GM21526 (cell line): ENCODE measurements around the gene DSCAML1.

ENCODE experiments used
- ATAC-seq: cut with Tn5 transposase; IDR thresholded peaks from one replicate; pipeline ENCODE4 v1.9.1; 2021; ENCODE audit warnings: moderate library complexity; ENCODE audit not compliant: unreplicated experiment, low FRiP score

DSCAML1 gene

DNA sequence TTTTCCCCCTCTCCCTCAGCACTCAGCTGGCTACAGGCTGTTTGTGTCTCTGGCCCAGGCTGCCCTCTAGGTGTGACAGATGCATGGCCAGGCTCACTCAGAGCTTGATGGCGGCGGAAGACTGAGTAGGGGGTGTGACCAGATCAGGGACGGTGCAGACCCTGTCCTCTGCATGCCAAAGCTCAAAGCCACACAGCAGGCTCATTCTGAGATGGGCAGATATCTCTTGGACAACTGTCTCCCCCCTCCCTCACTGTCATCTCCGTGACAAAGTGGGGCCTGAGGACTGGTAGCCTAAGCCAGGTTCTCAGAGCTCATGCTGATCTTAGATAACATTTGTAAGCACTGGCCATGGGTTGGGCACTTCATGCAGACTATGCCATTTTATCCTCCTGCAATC lies 231.3 kb downstream of the DSCAML1 start:
- ATAC-seq: no peak

DNA sequence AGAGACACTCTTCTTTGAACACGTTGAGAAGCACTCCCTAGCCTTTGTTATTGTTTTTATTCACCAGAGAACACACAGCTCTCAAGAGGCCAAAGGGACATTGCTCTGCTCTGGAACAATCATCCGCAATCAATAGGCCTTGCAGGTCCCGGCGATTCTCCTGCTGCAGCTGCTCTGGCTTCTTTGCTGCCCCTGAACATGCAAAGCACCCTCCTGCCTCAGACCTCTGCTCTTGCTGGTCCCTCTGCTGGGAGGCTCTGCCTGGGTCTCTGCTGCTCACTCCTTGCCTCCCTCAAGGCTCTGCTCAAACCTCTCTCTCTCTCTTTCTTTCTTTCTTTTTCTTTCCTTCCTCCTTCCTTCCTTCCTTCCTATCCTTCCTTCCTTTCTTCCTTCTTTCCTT lies 232.7 kb downstream of the DSCAML1 start:
- no peak for ATAC-seq

DNA sequence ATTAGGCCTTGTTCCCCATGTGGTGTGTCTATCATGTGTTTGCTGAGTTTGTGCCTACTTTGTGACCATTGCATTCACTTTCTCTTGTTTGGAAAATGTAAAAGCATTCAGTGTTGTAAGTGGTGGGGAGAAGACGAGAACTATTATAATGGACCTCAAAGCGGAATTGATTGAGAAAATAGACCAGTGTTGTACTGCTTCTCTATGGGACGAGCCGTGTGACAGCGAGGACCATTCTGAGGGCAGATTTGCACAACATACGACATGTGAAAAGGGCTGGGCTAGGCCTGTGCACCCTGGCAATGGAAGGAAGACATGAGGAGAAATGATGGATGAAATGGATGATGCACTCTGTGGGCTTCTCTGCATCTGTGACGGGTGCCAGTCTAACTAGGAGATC lies 233.5 kb downstream of the DSCAML1 start:
- no peak for ATAC-seq

DNA sequence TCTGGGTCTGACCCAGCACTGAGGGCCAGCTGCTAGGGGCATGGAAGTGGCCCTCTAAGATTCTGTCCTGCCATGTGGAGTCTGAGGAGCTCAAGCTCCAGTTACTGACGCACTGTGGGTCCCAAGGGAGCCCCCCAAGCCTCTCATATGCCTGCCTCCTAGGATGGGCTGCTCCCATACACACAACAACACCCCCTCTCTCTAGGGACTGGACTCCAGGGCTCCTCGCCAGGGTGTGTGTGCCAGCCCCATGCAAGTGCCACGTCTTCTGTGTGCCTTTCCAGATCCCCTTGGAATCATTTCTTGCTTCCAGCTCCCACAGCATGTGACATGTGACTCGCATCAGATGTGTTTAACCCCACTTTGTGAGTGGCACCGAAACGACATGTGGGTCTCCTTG lies 234.9 kb downstream of the DSCAML1 start:
- ATAC-seq: no peak

DNA sequence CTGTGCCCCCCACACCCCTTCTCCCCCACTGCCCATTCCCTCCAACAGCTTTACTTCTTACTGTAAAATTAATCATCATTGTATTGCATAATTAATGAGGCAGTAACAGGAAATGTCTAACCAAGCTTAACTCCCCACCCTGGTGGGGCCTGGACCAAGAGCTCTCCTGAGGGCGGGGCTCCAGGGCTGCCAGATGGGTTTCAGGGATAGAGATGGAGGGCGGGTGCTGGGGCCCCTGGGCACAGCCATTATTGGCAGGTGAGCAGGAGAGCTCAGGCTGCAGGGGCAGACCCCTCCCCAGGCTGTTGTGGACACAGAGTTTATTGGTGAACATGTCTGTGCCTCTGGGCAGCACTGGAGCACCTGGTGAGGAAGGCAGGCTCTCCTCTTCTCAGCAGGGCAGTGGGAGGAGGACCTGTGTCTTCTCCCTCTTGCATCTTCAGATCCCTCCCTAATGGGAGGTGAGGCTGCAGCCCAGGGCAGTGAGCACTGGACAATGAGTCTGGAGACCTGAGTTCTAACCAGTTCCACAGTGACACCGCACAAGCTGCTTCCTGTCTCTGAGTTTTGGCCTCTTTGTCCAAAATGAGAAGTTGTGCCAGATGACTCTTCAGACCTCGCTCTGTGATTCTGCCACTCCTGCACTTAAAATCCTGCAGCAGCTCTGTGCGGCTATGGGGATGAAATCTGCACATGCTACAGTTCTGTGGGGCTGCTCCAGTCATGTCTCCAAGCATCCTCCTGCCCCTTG lies 236.1 kb downstream of the DSCAML1 start:
- ATAC-seq: no peak

DNA sequence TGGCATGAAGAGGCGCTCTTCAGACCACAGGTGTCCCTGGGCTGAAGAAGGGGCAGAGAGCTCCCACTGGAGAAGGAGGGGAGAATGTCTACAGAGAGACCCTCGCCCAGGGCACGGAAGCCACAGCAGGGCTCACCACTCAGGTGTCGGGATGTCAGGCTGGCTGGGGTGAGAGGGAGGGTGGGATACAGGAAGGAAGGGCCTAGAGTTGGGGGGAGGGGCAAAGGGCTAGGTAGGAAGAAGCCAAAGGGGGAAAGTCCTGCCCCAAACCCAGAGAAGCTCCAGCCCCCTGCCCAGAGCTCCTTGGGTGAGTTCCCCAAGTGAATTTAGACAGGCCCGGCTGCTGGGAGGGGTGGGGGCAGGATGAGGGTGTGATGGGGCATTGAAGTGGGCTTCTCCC lies 237.3 kb downstream of the DSCAML1 start:
- ATAC-seq: no peak

DNA sequence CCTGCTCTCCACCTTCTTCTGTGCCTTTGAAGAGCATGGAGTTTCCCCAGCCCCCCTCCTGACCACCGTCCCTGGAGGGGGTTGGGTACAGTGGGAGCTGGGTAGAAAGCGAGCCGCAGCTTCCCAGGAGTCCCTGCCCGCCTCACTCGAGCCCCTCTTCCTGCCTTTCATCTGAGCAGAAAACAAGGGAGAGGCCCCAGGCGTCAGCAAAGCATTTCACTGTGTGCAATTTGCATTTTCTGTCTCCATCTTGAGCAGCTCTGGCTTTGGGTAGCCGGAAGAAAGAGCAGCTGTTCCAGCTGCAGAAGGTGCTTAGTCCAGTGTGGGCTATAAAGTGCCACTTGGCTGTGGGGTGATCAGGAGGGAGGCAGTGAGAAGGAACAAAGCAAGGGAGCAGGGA lies 239.7 kb downstream of the DSCAML1 start:
- ATAC-seq: no peak

DNA sequence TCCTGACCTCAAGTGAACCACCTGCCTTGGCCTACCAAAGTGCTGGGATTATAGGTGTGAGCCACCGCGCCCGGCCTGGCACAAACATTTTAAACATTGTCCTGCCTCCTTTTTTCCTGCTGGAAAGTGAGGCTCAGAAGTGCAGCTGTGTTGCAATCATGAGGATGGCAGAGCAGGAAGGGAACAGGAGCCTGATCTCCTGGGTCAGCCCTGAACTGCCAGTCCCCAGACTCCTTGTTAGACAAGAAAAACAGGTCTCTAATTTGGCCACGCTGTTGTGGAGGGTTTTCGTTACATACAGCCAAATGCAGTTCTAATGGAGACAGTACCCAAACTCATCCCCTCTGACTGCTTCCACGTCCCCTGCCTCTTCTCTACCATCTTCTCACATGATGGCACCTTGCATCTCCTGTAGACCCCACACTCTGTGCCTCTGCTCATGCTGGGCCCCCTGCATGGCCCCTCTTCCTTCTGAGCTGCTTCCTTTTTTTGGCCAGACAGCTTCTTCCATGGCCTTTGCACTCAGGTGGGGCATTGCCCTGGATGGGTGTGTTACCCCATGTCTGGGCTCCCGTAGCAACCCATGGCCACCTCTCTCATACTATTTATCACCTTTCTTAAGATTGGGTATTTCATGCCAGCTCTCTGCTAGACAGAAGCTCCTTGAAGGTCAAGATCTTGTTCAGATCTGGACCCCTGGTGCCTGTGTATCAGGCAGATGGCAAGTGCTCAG lies 242.2 kb downstream of the DSCAML1 start:
- no peak for ATAC-seq

DNA sequence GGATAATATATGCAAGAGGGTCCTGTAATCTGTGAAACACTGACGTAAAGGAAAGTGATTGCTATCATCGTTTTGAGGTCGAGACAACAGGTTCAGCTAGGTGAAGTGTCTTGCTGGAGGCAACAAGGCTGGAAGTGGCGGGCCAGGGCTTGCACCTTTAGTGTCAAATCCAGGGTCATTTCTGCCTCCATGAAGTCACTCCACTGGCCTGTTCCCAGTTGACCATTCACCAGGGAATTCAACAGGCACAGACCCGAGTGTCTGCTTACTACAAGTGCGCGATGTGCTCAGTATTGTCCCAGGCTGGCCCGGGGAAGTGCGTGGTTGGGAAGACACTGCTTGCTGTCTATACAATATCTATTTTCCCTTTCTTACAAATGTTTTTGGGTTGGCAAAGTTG lies 244.4 kb downstream of the DSCAML1 start:
- no peak for ATAC-seq

DNA sequence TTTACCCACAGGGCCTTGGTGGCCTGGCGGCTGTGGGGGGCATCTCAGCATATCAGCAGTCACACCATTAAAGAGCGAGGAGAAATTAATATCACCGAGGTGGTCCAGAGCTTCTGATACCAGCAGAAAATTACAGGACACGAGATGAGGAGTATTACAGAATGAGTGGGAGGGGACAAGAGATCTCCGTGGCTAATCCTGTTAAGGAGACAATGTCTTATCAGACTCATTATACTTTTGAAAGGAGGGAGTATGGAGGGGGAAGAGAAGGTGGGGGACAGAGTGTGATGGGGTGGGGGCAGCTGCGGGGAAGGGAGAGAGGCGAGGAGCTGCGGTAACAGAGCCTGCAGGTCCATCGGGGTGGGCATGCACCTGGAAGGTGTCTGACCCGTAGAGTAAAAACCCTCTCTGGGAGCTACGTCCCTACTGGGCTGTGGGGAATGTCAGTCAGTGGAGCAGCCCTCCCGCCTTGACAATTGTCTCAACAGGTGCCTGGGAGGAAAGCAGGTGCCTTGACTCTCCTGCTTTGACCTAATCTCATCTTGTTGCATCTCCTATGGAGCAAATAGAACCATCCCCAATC lies 245.2 kb downstream of the DSCAML1 start:
- no peak for ATAC-seq

DNA sequence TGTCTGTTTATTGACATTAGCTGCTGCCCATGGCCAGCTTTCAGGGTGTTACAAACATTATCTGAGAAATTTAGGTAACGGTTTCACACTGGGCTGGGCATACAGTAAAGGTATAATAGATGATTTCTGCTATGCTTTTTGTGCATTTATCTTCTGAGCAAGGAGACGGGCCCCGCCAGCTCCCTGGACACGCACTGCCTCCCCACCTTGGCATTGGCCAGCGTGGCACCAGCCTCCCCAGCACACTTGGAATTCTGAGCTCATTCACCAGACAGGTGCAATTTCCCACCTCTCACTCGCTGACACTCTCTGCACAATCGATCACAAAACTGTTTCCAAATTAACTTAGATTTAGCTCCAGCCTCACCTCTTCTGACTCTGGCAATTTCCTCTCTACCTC lies 246.6 kb downstream of the DSCAML1 start:
- ATAC-seq: no peak

DNA sequence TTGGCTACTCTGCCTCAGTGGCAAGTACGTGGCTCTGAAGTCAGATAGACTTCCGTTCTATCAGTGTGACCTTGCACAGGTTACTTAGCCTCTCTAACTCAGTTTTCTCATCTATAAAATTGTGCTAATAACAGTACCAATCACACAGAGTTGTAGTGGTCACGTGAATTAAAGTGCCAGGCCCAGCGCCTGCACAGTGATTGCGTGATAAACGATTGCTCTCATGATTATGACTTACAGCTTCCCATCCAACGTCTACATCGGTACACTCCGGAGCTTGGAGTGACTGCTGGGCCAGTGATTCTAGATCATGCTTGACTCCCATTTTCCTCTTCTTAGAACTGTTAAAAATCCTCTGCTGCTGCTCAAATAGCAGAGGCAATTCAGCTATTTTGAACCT lies 247.6 kb downstream of the DSCAML1 start:
- no peak for ATAC-seq

DNA sequence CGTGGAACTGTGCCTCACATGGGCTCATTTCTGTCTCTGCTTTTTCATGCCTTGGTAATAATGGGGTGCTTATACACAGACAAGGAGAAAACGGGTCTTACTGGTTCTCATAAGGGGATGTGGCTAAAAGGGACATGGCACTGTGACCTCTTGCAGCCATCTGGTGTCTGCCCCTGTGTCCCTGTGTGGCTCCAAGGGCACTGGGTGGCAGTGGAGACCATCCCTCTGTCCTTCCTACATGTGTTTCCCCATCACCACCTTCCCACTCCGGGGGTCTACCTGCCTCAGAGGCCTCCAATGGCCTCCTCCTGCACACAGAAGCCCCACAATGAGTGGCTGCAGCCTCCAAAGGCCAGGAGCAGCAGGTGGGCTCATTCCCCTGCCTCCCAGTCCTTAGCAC lies 248.1 kb downstream of the DSCAML1 start:
- no peak for ATAC-seq

DNA sequence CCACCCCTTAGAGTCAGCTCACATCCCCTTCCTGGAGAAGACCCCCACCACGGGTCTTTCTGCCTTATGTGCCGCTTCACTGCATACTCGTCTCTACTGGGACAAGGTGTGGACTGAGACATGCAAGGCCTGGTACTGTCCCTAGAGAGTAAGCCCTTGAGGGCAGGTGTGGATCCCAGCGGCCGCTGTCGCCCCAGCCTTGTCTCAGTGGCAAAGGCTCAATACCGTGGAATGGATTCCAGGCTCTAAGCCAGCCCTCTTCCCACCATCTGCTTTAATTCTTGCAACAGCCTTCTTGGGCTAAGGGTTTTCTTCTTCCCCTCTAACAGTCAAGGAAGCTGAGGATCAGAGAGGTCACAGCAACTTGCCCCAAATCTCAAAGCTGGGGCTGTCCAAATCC lies 249.1 kb downstream of the DSCAML1 start:
- no peak for ATAC-seq

DNA sequence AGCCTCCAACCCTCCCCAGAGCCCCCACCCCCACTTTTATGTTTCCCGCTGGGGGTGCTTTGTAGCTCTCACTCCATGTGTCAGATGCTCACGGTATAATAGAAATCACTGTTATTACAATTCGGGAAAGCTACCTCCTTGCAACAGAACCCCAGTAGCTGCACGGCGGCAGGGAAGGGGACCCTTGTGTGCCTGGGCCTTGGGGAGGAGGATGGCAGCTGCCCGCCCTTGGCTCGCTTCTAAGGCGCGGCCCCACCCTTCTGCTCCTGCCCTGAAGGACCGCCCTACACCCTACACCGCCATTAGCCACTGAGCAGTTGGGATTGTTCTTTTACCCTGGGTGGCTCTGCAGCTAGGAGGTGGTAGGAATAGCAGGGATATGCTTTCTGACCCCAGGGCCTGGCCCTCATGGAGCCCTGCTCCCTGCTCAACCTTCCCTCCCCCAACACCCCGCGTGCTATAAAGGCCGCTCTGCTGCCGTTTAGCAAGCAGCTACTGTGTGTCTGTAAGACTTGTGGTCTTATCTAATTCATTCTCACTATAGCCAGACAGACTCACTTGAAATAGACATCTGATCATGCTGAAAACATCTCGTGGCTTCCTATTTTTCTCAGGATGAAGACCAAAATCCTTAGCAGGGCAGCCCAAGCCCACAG lies 249.7 kb downstream of the DSCAML1 start:
- no peak for ATAC-seq

DNA sequence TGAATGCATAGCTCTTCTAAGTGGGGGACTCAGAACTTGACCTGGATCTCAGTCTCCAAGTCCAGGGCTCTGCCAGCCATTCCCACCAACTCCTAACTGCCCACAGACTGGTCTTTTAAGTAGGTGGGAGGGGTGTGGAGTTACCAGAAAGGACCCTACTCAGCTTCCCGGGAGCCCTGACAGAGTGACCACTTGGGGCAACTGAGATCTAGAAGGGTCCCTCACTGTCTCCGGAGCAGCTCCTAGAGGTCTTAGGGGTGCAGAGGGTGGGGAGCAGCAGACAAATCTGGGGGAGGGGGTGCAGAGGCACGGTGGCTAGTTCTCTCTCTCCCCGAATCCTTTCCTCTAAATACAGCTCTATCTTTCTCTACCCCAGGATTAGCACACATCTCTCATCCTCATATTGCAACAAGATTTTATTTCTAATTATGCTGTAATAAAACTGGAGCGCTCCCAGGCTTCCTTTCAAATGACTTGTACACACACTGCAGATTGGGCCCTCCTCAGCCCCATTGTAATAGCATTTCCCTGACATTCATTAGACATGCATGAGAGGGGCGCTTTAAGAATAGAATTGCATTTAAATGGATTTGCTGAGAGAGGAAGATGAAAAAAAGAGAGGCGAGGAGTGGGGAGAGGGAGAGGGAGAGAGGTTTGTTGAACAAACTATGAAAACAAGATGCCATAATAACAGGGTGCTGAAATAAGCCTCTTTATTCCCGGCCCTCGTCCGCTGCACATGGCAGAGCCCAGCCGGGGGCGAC lies 250.4 kb downstream of the DSCAML1 start:
- ATAC-seq: no peak

DNA sequence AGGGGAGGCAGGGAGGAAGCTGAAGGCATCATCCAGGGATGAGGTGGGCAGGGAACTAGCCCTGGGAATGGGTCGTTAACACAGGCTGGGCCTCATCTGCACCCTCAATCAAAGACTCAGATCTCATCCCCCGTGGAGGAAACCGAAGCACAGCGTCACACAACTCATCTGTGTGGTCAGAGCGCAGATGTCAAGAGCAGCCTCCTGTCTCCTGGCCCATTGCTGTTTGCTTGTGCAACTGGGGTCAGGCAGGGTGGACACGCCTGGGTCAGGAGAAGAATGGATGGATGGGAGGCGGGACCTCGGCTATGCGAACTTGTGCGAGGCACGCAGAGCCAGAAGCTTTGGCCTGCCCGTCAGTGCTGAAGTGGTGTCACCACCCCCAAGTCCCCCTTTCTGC lies 251.3 kb downstream of the DSCAML1 start:
- no peak for ATAC-seq

DNA sequence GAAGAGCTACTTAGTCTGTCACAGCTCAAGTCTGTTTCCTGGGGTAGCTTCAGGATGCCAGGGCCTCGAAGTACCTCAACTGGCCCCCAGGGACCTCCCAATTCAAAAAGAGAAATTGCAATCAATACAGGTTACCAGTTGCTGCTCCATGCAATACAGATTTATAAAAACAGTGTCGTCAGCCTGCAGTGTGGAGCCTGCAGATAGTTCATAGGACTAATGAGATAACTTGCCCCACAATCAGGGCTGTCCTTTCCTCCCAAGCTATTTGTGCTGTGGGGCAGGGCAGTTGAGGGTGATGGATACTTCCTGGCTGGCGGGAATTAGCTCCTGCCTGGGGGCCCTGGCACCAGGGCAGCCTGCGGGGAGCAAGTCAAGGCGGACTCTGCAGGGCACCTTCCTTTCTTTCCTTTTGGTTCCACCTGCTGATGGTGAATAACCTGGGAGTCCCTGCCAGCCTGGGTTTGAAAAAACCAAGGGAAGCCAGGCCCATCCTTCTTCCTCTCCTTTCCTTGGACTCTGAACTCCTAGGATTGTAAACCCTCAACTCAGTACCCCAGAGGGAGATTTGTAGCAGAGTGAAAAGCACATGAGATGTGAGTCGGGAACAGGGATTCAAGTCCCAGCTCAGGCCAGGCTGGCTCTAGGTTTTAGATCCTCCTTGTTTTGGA lies 252.8 kb downstream of the DSCAML1 start:
- no peak for ATAC-seq

DNA sequence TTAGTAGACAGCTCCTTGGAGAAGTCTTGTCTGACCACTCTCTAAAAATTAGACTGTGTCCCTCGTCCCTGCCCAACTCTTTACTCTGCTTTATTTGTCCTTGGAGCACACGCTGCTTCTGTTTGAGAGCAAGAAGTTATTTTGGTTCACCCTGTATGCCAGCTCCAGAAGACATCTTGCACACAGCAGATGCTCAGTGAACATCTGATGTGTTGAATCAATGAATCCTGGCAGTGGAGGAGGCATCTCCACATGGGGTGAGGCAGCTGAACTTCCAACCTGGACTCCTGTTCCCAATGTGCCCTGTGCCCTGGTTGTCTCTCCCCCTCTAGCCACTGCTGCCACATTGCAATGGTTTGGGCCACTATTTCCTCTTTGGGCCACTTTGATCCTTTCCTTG lies 255.8 kb downstream of the DSCAML1 start:
- ATAC-seq: no peak
